HG02981 (cell line): ENCODE results near the gene ALKBH3.

Source experiments
- ATAC-seq: cut with Tn5 transposase; IDR thresholded peaks from one replicate; pipeline ENCODE4 v1.9.1; 2021; ENCODE audit warnings: mild to moderate bottlenecking, moderate library complexity; ENCODE audit not compliant: unreplicated experiment

The ALKBH3 gene

GRCh38 chr11:43892851-43893250, 12.2 kb downstream of the ALKBH3 start:
- no peak for ATAC-seq

- no peak for ATAC-seq
Observed at GRCh38 chr11:43894546-43894945, 13.9 kb downstream of the ALKBH3 start.

DNA sequence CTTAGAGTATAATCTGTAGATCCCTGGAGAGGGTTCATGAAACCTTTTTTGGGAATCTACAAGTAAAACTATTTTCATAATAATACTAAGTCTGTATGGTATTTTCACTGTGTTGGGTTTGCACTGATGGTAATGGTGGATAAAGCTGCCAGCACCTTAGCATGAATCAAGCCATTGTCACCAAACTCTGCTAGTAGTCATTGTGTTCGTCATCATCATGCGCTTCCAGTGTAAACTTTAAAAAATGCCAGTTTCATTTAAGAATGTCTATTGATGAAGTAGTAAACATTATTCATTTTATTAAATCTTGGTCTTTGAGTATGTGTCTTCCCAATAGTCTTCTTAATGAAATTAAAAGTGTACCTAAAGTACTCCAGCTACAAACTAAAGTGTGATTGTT, 15.0 kb downstream of the ALKBH3 start:
- ATAC-seq = no peak

GRCh38 chr11:43898574-43898973, 17.9 kb downstream of the ALKBH3 start:
- no peak for ATAC-seq

DNA sequence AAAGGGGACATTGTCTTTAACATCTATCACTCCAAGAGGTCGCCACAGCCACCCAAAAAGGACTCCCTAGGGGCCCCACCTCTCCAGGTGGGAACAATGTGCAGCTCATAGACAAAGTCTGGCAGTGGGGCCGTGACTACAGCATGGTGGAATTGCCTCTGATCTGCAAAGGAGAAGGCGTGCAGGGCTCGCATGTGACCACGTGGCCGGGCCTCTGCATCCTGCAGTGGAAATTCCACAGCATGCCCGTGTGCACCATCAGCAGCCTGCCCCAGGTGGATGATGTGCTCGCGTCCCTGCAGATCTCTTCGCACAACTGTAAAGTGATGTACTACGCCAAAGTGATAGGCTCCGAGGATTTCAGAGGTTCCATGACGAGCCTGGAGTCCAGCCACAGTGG, 18.5 kb downstream of the ALKBH3 start:
- ATAC-seq = no peak

DNA sequence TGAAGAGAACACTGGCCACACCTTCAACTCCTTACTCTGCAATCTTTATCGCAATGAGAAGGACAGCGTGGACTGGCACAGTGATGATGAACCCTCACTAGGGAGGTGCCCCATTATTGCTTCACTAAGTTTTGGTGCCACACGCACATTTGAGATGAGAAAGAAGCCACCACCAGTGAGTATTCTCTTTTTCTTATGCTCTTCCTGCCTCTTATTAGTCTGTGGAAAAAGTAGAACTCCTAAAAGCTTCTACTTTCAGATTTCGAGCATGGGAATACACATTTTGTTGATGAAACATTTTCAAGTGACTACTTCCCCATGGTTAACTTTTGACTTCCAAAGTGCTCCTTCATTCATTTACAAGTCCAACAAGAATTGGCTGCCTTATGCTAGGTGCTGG, 20.9 kb downstream of the ALKBH3 start:
- ATAC-seq = no peak

- ATAC-seq = no peak
Observed at GRCh38 chr11:43903078-43903477, 22.4 kb downstream of the ALKBH3 start.

DNA sequence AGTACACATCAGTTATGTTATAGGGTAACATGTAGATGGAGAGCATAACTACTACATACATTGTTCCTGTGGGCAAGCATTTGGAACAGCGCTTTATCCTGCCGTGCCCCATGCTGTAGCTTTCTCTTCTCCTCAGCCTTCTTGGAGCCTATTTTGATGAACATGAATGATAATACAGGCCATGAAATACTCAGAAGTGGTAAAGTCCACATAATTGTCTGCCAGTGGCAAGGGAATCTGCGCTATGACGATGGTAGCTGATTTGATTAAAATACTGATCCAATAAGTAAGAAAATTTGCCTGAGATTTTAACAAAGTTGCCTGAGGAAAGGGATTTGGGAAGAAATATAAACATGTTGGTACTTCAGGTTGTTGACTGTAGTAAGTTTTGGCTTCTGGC, 23.3 kb downstream of the ALKBH3 start:
- ATAC-seq = no peak

DNA sequence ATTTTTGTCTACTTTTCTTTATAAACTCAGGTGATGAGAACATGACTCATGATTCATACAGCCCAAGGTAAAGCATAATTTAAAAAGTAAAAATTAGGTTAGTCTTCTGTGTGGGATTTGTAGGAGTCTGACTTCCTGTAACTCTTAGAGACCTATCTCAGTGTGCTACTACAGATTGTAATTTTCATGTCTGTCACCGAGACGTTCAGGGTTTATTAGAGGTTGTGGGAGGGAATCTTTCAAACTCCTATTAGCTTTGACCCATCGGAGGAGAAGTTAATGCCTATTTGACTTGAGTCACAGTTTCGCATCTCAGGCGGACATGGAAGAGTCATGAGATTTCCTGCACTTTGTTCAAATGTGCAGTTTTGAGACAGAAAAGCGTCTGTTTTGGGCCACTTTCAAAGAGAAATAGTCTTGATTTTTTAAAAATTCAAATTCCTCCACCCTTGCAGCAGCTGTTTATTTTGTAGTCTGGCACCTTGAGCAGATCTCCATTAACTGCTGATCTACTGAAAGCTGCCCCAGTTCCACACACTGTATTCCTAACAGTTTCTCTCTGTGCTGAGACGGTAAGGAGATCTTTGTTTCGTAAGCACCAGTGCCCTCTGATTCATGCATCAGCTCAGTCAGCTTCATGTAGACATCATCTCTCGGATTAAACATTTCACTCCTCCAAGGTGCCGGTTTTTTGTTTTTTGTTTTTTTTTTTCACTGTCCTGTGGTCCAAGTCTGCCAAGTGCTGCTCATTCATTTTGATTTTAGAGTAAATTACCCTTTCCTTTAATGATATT, 24.3 kb downstream of the ALKBH3 start:
- no peak for ATAC-seq

DNA sequence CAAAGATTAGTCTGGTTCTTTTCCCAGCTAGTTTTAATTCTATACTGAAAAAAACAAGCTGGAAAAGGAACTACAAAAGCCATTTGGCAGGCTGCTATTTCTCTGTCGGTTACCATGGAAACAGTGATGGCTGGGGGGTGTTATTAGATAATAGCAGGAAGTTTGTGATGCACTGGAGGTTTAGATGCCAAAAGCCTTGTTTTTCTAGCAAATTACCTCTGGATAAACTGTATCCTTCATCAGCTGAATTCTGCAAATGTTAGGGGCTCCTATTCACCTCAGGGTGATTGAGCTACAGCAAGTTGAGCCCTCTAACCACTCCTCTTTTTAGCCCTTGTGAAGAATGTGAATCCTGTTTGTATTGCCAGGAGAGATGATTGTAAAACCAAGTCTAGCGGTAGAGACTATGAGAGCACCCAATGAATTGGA, 25.2 kb downstream of the ALKBH3 start:
- ATAC-seq = no peak

DNA sequence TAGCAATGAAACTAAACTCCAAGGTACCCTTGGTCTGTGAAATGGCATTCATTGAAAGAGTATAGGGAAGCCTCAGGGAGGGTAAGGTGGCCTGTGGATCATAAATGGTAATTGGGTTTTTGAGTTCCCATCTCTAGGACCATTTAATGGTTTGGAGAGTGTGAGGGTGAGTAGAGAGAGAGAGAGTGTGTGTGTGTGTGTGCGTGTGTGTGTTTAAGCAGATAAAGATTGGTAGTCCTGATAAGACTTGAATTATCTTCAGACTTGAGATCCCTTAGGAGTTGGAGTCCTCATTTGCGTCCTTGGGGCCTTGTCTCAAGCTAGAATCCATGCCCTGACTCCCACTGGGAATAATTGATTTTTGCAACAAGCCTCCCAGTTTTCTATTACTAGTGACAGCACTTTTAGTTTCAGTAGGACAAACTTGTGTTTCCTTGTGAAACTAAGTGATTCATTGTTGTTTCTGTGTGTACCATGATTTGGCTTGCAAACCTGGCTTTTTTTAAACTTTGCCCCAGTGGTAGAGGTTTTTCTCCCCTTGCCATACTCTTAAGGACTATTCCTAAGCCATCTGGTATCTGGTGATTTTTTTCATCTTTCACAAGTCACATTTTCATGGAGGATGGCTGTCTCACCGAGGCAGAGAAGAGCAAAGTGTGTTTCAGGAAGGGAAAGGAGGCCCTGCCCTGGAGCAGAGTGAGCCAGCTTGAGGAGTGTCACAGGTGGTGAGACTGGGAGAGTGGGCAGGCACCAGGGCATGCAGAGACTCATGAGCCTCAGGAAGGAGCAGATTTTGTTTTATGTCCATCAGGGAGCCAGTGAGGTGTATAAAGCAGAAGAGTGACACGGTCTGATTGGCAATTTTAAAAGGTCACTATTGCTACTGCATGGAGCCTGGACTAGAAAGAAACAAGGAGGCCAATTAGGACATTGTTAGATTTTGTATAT, 26.7 kb downstream of the ALKBH3 start:
- ATAC-seq = peak; percentile 45

DNA sequence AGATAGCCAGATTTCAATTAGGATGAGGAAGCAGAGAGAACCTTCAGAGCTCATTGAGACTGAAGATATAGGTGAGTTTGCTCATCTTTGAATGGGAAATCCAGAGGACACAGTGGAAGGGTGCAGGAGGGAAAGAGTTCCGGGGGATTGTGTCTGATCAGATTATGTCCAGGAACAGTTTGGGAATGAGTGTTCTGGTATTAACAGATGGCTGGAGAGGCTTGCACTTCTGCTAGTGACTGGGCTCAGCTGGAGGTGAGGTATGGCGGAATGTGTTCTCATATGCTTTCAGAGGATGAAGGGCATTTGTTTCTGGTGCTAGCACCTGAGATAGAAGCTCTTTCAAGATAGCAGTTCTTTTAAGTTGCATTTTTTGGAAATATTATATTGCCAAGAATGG, 27.6 kb downstream of the ALKBH3 start:
- no peak for ATAC-seq

- ATAC-seq = no peak
Observed at GRCh38 chr11:43908683-43909082, 28.1 kb downstream of the ALKBH3 start.

DNA sequence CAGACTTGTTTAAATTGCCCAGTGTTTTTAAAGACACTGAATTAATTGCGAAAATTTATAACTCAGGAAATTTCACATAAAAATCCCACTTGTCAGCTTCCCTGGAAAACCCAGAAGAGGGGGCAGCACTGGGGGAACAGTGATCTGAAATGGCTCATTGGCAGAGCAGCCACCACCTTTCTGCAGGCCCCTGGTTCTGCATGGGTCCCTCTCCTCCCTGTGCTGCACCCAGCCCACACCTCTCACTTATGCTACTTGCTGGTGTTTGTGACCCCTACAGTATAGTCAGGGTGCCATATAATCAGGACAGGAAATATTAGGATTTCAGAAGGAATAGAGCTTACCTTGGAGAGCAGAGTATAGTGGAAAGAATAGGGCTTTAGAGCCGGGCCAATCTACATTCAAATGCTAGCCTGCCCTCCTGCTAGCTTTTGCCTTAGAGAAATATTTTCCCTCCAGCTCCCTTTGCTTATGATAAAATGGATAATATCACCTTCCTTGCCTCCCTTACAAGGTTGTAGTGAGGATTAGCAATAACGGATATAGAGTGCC, 33.3 kb downstream of the ALKBH3 start:
- ATAC-seq = no peak

DNA sequence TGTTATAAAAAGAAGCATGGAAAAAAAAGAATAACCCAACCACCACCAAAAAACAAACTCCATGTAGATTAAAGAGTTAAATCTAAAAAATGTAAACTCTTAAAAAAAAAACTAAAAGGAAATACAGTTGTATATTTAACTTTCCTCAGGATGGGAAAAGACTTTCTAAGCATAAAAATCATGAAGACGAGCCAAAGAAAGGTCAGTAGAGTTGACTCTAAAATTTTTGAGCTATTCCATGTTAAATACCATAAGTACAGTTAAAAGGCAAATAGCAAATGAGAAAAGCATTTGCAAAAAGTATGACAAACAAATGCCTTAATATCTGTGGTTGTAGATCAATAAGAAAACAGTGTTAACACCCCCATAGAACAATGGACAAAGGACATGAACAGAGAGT, 33.8 kb downstream of the ALKBH3 start:
- ATAC-seq = no peak

- ATAC-seq = no peak
Observed at GRCh38 chr11:43916621-43917020, 36.0 kb downstream of the ALKBH3 start.

- no peak for ATAC-seq
Observed at GRCh38 chr11:43917851-43918250, 37.2 kb downstream of the ALKBH3 start.

DNA sequence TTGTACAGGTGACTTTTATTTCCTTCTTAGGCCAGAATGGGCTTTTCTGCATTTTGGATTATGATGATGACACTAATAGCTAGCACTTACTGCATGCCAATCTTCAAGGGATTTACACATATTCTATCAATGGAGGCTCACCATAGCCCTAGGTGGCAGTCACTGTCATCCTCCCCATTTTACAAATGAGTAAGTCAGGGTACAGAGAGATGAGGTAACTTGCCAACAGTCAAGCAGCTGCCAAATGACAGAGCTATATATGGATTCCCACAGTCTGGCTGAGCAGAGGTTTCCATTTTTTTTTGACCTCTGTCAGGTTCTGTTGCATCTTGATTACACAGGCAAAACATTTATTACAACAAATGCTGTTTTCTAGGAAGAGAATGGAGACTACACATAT, 38.0 kb downstream of the ALKBH3 start:
- ATAC-seq = no peak

DNA sequence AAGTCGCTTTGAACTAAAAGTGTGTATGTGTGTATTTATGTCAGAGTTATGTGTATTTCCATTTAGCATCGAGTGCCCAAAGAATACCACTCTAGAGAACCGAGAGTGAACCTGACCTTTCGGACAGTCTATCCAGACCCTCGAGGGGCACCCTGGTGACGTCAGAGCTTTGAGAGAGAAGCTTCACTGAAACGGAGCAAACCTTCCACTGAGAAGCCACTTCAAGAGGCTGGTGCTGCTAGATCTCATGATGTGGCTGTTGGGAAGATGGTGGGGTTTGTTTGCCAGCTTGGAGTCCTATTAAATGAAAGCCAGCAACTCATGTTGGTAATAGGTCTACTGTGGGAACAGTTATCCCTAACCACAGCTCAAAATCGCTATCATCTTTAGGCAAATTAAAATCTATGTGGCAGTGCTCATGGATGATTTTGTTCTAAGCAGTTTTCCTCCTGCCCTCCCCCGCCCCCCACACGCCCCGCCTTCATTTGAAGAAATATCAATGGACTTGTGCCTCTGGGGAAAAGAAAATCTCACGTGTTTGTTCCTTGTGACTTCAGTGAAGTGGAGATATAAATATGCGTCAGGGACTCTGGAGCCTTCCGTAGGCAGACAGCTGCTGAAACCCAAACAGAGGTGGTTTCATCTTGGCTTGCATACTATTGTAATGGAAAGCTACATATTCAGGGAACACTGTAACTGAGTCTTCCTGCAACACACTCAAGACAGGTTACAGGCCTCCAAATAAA, 39.4 kb downstream of the ALKBH3 start:
- ATAC-seq = no peak

DNA sequence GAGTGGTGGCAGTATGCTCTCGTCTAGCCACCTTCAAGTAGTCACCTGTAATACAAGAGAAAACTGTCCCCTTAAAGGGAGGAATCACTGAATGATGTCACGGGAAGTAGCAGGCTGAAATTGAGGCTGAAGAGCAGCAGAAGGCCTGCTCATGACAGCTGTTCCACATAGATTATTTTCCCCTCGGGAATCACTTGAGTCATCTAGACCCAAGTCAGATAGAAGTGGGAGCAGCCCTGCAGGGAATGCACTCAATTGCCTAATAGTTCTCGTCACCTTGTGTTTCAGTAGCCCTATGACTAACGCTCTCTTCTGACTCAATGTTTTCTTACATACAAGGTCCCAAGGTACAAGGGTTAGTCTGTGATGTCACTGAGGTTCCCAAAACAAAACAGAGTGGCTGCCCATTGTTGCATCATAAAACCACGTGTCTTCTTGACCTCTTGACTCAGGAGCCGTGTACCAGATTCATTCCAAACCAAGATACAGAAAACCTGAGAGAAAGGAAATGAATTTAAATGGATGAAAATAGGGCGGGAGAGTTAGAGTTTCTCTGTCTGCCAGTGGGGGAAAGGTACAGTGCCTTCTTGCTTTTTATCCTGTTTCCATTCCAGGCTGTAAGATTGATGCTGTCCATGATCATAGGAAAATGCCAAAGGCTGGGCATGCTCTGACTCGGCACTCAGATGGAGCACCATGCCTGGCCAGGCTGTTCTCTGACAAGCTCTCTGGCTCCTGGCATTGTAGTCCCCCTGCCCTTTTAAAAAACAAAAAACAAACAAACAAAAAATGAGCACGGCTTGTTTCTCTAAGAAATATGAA, 40.2 kb downstream of the ALKBH3 start:
- ATAC-seq = peak; percentile 52
